HG02763 (cell line): ENCODE results near the gene LDAH.

ENCODE experiments used
- ATAC-seq: cut with Tn5 transposase; IDR thresholded peaks from one replicate; pipeline ENCODE4 v1.9.1; 2021; ENCODE audit warnings: mild to moderate bottlenecking, moderate library complexity; ENCODE audit not compliant: unreplicated experiment

Gene LDAH

GRCh38 chr2:20687260-20687832, 135.6 kb downstream of the LDAH start:
- ATAC-seq = no peak

DNA sequence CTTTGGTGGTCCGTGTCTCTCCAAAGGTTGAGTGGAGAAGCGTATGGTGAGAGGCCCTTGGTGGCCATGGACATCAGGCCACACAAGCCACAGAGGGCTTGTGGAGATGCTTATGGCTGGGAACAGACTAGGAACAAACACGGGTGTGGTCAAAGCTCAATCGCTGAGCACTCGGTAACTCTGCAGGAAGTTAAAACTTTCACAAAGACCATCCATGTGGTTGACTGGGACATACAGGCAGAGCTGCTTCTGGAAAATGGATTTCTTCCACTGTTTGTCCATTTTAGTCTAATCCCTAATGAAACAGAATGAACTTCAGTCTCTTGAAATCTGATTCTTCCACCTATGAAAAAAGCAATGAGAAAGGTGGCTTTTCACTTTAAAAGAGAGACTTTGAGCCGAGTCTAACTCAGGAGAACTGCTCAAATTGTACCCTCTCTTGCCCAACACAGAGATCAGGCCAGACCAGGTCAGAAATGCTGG, 138.3 kb downstream of the LDAH start:
- ATAC-seq = no peak

DNA sequence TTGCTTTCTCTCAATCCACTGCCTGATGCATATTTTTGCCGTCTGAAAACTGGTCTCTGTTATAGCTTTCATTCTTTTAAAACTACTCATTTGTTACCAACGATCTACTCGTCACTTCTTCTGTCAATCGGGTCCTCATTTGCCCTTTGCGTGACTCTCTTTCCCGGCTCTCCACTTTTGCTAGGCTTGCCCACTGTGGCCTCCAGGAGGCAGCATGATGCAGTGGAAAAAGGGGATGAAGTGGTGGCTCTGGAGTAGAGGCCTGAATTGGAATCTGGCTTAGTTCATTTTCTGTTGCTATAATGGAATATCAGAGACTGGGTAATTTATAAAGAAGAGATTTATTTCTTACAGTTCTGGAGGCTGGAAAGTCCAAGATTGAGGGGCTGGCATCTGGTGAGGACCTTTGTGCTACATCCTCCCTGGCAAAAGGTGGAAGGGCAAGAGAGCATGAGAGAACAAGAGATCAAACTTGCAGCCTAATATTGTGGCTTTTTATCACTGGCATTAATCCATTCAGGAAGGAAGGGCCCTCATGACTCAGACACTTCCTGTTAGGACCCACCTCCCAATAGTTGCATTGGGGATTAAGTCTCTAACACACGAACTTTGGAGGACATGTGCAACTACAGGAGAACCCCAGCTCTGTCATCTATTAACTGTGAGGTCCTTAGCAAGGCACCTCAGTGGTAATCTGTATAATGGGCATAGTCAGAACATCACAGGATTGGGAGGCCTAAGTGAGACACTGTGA, 140.6 kb downstream of the LDAH start:
- no peak for ATAC-seq

GRCh38 chr2:20680744-20681375, 142.0 kb downstream of the LDAH start:
- no peak for ATAC-seq

GRCh38 chr2:20678780-20679179, 144.1 kb downstream of the LDAH start:
- no peak for ATAC-seq

- ATAC-seq = no peak
These were observed 144.9 kb downstream of the LDAH start for GRCh38 chr2:20678086-20678395.

- peak; percentile 32 for ATAC-seq
These were observed 145.4 kb downstream of the LDAH start for GRCh38 chr2:20677301-20678085.

- ATAC-seq = peak; percentile 81
These were observed 146.3 kb downstream of the LDAH start for GRCh38 chr2:20676353-20677215.

GRCh38 chr2:20675701-20676352, 147.1 kb downstream of the LDAH start:
- ATAC-seq = peak; percentile 52

DNA sequence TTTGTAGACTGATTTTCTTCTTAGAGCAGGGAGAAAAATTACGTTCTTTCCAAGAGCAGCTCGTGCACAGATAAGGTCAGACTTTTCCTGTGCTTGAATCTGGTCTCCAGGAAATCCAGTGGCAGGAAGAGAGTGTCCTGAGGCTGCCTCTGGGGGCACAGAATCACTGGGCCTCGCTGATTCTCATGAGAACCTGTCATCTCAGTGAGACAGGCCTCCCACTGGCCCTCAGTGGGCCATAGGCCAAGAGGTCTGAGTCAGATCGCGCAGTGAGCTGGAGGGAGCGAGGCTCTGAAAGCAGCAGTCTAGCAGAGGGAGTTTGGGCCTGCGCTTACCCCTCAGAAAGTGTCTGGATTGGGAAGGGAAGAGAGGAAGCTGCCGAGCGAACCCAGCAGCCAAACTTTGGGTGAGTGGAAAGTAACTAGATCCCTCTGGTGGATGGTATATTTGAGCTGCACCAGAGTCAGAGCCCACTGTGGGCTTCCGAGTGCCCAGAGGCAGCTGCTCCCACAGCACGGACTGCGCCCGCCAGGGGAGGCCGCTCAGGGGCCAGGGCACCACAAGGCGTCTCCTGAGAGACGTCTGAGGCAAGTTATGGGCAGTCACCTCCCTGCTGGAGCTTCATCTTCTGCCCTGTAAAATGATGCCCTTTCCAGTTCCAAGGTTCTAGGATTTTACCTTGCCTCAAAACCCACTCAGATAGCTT, 147.8 kb downstream of the LDAH start:
- ATAC-seq = no peak

DNA sequence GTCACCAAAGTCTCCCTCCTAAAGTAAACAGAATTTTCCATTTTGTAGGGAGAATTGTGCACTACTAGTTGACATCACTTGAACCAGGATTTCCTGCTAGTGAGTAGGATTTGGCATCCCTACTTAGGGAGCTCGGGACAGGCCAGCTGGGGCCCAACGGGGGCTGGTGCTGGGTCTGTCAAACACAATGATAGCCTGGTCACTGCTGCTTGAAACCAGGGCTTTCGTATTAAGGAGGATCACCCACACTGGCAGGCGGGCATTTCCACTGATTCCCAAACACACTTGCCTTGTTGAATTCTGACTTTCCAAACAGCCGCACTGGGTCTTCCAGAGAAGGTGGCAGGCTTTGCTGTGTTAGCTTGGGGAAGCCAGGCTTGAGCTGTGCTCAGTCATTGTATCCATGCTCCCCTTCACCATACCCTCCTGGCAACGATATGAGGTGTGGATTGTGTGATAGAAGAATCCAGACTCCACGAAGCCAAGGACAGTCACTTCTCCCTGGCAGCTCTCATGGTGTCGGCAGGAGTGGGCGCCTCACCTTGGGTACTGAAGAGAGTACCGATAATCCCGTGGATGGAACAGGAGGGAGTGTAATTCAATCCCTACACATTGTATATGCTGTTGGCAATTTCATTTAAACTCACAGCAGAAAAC, 148.5 kb downstream of the LDAH start:
- ATAC-seq = no peak

DNA sequence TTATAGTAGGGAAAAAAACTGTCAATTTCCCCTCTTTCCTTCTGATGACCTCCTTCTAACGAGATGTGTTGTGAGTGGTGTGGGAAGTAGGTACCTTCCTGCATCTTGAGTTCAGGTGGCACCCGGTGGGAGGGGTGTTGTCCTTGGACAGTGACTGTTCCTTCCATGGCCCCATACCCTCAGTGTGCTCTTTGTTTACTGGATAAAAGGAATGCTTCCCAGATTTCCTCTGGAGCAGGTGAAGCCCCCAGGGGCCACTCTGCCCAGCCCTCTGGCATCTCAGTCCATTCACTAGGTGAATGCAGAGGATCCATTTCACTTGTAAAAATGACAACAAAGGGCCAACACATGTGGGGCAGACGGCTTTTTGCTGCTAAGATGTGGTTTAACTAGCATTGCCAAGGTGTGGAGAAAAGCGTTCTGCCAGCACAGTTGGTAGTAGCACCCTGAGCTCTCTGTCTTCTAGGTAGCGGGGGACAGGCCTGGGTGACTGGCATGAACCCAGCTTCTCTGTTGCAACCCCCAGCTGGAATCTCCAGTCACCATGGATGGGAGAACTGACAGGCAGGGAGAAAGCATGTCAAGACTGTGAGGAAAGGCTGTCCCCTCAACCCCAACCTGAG, 149.1 kb downstream of the LDAH start:
- ATAC-seq = no peak

- no peak for ATAC-seq
These were observed 150.5 kb downstream of the LDAH start for GRCh38 chr2:20672201-20672951.

GRCh38 chr2:20671736-20672080, 151.2 kb downstream of the LDAH start:
- no peak for ATAC-seq

GRCh38 chr2:20671036-20671735, 151.7 kb downstream of the LDAH start:
- ATAC-seq = no peak

DNA sequence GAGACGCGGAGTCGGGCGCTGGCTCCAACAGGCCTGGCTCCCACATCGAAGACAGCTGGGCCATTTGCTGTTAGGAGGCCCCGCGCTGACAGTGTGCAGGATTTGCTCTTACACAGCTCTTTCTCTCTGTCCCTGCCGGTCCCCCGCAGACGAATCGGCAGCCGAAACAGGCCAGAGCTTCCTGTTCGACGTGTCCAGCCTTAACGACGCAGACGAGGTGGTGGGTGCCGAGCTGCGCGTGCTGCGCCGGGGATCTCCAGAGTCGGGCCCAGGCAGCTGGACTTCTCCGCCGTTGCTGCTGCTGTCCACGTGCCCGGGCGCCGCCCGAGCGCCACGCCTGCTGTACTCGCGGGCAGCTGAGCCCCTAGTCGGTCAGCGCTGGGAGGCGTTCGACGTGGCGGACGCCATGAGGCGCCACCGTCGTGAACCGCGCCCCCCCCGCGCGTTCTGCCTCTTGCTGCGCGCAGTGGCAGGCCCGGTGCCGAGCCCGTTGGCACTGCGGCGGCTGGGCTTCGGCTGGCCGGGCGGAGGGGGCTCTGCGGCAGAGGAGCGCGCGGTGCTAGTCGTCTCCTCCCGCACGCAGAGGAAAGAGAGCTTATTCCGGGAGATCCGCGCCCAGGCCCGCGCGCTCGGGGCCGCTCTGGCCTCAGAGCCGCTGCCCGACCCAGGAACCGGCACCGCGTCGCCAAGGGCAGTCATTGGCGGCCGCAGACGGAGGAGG, 152.4 kb downstream of the LDAH start:
- no peak for ATAC-seq
